Ishikawa (cell line): Measurements from ENCODE around the gene RAP2C.

ENCODE experiments used
- CEBPB ChIP-seq: IDR thresholded peaks from 2 replicates; pipeline ENCODE4 v1.6.1; 2012
- CREB1 ChIP-seq: IDR thresholded peaks from 2 replicates; pipeline ENCODE4 v1.6.1; 2012; ENCODE audit warnings: low read depth
- EGR1 ChIP-seq: IDR thresholded peaks from 2 replicates; pipeline ENCODE4 v1.6.1; 2012
- EP300 ChIP-seq: IDR thresholded peaks from 2 replicates; pipeline ENCODE4 v1.6.1; 2012; ENCODE audit warnings: borderline replicate concordance
- FOXM1 ChIP-seq: IDR thresholded peaks from 2 replicates; pipeline ENCODE4 v1.6.1; 2012; ENCODE audit warnings: low read depth, borderline replicate concordance
- MAX ChIP-seq: IDR thresholded peaks from 2 replicates; pipeline ENCODE4 v1.6.1; 2012
- NFIC ChIP-seq: IDR thresholded peaks from 2 replicates; pipeline ENCODE4 v1.6.1; 2012
- RAD21 ChIP-seq: IDR thresholded peaks from 2 replicates; pipeline ENCODE4 v1.6.1; 2012; ENCODE audit warnings: low read depth
- REST ChIP-seq: IDR thresholded peaks from 2 replicates; pipeline ENCODE4 v1.6.1; 2012; ENCODE audit warnings: low read depth, mild to moderate bottlenecking
- TAF1 ChIP-seq: IDR thresholded peaks from 2 replicates; pipeline ENCODE4 v1.6.1; 2012; ENCODE audit warnings: low read depth, mild to moderate bottlenecking
- TCF12 ChIP-seq: IDR thresholded peaks from 2 replicates; pipeline ENCODE4 v1.6.1; 2012; ENCODE audit warnings: low read depth
- TEAD4 ChIP-seq: IDR thresholded peaks from 2 replicates; pipeline ENCODE4 v1.6.1; 2012
- USF1 ChIP-seq: IDR thresholded peaks from 2 replicates; pipeline ENCODE4 v1.6.1; 2012
- YY1 ChIP-seq: IDR thresholded peaks from 2 replicates; pipeline ENCODE4 v1.6.1; 2012; ENCODE audit warnings: low read depth
- ZBTB7A ChIP-seq: IDR thresholded peaks from 2 replicates; pipeline ENCODE4 v1.6.1; 2012; ENCODE audit warnings: low read depth

The RAP2C gene

DNA sequence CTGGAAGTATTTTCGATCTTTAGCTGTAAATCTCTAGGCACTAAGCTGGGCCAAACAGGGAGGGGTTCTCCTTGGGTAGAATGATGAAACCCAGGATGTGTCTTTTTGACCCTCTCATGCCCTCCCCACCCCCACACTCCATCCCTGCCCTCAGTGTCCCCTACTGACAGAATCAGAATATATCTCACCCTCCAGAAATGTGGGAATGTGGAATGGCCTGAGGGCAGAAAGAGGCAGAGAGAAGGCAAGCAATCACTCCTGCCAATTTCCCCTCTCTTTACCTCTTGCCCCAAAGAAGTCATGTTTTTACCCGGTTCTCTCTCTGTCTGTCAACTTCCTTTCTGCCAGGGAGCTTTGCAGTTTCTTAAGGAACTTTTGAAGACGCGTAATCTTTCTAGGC is 34.4 kb downstream of the RAP2C start:
- TF ChIP-seq EP300 (no peak), MAX (no peak), TCF12 (no peak), YY1 (no peak), TEAD4 (no peak), FOXM1 (no peak), EGR1 (no peak), RAD21 (no peak), USF1 (no peak), TAF1 (no peak), CEBPB (no peak), ZBTB7A (no peak), NFIC (no peak), CREB1 (no peak), REST (no peak)

- TF ChIP-seq EGR1 (no peak), TEAD4 (no peak), TCF12 (no peak), YY1 (no peak), EP300 (no peak), USF1 (no peak), ZBTB7A (no peak), NFIC (no peak), TAF1 (no peak), REST (no peak), RAD21 (no peak), FOXM1 (no peak), MAX (no peak), CREB1 (no peak), CEBPB (no peak)
These were observed 37.9 kb downstream of the RAP2C start for GRCh38 chrX:132181364-132181763.

DNA sequence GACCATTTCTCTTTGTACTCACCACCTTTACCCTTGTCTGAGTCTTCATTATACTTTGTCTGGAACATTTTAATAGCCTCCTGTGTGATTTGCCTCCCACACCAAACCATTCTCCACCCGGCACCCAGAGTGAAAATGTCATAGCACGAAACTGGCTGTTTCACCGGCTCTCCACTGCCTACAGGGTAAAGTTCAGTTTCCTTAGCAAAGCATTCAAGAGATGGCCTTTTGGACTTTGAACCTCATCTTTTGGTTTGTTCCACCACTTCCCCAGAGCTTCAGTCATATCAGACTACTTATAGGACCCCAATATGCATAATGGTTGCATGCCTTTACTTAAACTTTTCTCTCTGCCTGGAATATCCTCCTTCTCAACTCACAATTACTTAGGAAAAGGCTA is 38.3 kb downstream of the RAP2C start:
- no peak for TF ChIP-seq USF1
- no peak for TF ChIP-seq FOXM1
- no peak for TF ChIP-seq TEAD4
- no peak for TF ChIP-seq CEBPB
- TF ChIP-seq RAD21: no peak
- TF ChIP-seq EGR1: no peak
- TF ChIP-seq TCF12: no peak
- TF ChIP-seq ZBTB7A: no peak
- no peak for TF ChIP-seq CREB1
- TF ChIP-seq NFIC: no peak
- no peak for TF ChIP-seq YY1
- TF ChIP-seq MAX: no peak
- TF ChIP-seq TAF1: no peak
- no peak for TF ChIP-seq REST
- TF ChIP-seq EP300: no peak

- no peak for TF ChIP-seq FOXM1
- TF ChIP-seq CREB1: no peak
- TF ChIP-seq REST: no peak
- no peak for TF ChIP-seq EGR1
- TF ChIP-seq EP300: no peak
- TF ChIP-seq USF1: no peak
- TF ChIP-seq ZBTB7A: no peak
- no peak for TF ChIP-seq TCF12
- TF ChIP-seq TEAD4: no peak
- TF ChIP-seq TAF1: no peak
- no peak for TF ChIP-seq NFIC
- TF ChIP-seq YY1: no peak
- no peak for TF ChIP-seq CEBPB
- no peak for TF ChIP-seq MAX
- TF ChIP-seq RAD21: no peak
These were observed 45.6 kb downstream of the RAP2C start for GRCh38 chrX:132173647-132174046.
